ENCODE measurements around the gene EDRF1.

The EDRF1 gene

GRCh38 chr10:125768219-125768855, 48.8 kb downstream of the EDRF1 start:
- no peak for DNase-seq

DNA sequence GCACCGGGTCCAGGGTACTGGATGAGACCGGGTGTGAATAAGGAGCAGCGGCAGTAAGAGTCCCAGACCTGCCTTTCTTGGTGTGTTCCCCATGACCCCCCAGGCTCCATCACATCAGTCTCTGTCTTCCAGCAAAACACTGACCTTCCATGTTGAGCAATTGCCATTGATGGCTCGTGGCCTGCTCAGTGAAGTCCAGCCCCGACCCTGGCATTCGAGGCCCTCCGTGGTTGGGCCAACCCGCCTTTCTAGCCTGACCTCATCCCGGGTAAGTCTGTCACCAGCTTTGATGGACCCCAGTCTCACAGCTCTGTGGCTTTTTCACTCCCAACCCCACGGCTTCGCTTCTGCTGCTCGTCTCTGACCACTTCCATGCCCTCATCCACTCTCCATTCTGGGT, 49.7 kb downstream of the EDRF1 start:
- no peak for DNase-seq

DNA sequence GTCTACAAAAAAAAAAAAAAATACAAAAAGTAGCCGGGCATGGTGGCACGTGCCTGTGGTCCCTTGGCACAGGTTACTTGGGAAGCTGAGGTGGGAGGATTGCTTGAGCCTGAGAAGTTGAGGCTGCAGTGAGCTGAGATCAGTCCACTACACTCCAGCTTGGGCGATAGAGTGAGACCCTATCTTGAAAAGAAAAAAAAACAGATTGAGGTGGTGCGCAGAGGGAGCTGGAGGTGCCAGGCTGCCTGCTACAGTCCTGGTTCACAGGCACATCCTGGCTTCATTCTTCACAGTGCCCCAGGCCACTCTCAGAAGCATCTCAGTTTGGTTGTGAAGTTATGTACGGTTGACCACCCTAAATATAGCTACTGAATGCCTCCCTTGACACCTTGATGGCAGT, 51.3 kb downstream of the EDRF1 start:
- DNase-seq = no peak

- no peak for DNase-seq
Measured at GRCh38 chr10:125772112-125772863, 52.8 kb downstream of the EDRF1 start.

DNA sequence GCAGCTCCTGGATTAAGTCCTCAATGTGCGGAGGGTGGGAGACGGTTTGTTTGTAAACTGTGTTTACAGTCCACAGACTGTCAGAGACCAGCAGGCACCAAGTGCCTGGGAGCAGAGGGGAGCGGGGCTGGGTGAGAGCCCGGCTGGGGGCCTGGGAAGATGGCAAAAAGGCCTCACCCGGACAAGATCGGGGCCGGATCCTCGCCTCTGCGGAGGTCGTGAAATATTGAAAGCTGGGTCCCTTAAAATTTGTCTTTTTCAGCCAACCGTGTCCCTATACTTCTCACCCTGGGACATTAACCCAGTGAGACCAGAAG, 53.3 kb downstream of the EDRF1 start:
- DNase-seq = no peak

- DNase-seq = no peak
Measured at GRCh38 chr10:125773687-125774543, 54.4 kb downstream of the EDRF1 start.

GRCh38 chr10:125774581-125775191, 55.2 kb downstream of the EDRF1 start:
- DNase-seq = no peak

DNA sequence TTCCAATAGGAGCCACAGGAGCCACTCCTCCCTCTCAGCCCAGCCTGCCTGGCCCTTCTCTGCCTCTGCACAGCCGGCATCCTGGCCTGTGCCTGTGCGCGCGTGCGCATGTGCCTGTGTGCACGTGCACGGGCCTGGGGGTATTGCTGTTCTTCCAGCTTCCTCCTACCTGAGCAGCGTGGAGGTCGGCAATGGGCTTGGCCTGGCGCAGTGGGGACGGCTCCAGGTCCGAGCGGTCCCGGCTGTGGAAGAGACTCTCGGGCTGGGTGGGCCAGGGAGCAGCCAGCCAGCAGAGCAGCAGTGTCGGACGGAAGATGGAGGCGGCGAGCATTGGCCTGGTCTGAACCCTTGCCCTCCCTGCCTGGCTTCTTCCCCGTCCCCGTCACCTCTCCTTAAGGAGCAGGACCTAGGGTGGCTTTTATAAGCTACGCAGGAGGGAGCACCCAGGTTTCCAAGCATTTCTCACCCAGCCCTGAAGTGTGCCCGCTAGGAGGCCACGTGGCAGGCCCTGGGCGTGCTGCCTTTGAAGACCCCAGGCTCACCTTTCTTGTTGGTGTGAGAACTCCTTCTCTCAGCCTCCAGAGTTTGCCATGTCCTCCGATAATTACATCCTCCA, 56.1 kb downstream of the EDRF1 start, which contains the start of gene MMP21:
MMP21 (minus strand) TSS at position 331 of the 616 bp plus-strand sequence; CDS start at position 331, 0 bp downstream.
- DNase-seq = no peak

DNA sequence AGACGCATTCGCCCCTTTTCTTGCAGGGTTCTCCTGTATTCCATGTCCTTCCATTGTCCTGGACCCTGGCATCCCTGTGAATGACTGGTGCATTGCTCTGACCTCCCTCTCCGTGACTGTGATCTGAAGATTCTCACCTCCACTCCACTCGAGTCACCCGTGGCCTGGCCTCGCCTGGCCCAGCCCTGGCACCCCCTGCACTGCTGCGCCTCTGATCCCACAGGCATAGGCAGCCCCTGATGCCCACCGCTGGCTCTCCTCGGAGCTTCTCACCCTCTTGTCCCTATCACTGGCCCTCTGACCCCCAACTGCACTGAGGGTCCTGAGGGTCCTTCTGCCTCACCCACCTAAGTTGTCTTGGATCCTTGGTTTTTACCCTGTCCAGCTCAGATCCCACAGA, 58.3 kb downstream of the EDRF1 start:
- no peak for DNase-seq

DNA sequence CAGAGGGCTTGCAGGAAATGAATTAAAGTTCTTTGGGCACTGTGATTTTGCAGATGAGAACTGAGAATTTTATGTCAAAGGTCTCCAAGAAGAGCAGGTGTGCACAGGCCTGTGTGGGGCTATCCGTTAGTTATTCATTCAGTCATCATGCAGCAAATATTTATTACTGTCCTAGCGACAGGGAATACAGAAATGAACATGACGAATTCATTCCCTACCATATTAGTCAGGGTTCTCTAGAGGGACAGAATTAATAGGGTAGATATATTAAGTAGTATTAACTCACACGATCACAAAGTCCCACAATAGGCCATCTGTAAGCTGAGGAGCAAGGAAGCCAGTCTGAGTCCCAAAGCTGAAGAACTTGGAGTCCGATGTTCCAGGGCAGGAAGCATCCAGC, 59.0 kb downstream of the EDRF1 start:
- DNase-seq = no peak

GRCh38 chr10:125779403-125780327, 60.2 kb downstream of the EDRF1 start:
- no peak for DNase-seq

DNA sequence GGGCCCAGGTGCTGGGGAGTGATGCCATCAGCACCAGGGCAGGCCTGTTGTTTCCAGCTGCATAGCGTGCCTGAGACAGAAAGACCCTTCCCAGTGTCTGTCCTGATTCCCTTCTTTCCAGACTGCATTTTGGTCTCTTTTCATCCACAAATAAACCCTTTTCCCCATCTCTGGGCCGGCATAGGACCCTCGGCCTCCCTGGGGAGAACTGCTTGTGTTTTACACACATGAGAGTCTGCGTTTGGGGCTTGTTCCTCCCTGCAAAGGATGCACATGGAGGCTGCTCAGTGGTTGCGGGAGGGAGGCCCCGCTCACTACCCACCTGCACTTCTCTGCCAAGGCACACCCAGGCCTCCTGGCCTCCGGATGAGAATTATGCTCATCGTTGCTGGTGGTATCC, 61.9 kb downstream of the EDRF1 start:
- DNase-seq = no peak

DNA sequence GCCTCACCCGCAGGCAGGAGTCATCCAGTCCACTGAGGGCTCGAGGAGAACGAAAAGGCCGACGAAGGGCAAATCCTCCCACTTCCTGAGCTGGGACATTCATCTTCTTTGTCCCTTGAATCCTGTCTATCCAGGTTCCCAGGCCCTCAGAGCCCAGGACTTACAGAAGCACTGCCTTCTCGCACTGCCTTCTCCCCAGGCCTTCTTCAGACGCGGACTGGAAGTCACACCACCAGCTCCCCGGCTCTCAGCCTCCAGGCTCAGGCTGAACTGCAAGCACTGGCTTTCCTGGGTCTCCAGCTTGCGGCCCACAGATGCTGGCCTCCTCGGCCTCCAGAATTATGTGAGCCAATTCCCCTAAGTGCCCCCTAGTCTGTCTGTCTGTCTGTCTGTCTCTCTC, 62.5 kb downstream of the EDRF1 start:
- DNase-seq = no peak

DNA sequence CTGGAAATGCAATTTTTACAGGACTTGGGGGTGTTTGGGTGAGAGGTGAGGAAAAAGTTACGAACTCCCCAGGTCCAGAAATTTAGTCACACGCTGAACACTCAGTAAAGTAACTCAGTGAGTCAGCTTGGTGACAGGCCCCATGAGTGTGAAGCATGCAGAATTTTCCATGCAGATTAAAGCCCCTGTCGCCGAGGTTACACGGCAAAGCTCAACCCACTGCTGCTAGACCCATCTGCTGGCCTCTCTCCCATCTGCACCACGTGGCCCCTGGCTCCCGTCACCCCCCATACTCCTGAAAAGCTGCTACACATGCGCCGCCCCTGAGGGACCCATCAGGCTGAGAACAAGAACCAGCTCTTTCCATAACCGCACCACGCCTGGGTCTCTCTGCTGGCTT, 63.1 kb downstream of the EDRF1 start:
- DNase-seq = no peak

- DNase-seq = no peak
Measured at GRCh38 chr10:125783408-125783807, 63.9 kb downstream of the EDRF1 start.

DNA sequence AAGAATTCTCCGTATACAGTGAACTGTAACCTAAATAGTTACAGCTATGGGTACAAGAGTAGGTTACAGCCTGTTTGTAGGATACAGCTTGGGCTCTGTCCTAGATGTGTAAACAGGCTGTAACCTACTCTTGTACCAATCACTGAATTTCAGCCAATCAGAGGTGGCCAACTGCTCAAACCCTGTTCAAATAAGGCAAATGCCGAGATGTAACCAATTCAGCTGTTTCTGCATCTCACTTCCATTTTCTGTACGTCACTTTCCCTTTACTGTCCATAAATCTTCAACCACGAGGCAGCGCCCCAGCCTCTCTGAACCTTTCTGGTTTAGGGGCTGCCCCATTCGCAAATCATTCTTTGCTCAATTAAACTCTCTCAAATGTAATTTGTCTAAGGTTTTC, 64.4 kb downstream of the EDRF1 start:
- no peak for DNase-seq

GRCh38 chr10:125785791-125786190, 66.3 kb downstream of the EDRF1 start:
- DNase-seq = no peak

GRCh38 chr10:125788156-125789034, 68.9 kb downstream of the EDRF1 start:
- no peak for DNase-seq

DNA sequence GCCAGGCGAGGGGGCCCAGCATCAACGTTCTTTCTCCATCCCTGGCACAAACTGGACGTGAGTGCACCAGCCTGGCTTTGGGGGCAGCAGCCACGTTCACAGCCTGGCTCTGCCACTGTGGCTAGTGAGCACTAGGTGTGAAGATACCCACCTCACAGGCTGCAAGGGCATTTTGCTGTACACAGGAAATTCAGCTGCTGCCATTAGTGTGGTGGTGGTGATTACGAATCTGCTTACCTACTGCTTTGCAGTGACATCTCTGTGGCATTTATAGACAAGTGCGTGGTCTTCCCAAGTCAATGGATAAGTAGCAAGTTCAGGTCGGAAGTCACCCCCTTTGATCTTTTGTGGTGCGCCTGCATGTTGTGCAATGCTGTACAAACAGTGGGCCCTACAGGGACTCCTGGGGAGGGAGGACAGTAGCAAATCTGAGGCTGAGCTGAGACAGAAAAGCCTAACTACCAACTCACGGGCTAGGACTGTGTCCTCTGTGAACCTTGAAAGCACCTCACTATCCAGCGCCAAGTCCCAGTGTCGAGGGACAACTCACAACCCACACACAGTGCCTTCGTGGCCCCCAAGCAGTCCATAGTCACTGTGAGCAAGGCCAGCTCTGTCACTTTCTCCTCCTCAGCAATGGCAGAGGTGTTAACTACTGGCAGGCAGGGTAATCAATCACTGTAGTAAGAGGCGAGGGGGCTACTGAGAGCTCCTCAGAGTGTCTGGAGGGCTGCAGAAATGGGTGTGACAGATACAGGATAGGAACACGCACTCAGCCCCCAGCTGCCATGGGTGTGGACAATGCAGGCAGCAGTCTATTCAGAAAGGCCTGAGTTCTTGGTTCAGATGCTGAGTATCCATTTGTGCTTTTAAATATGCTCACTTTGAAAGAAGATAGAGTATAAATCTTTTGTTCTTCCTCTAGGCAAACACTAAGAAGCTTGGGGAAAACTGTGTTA, 73.1 kb downstream of the EDRF1 start:
- DNase-seq = no peak

GRCh38 chr10:125795128-125795527, 75.6 kb downstream of the EDRF1 start:
- DNase-seq = no peak
